HepG2 (cell line): ENCODE results near the gene LRRC10B. TPM values are rescaled to one million over a fixed set of nuclear protein-coding genes. Genes with fewer than 3 reads are reported as not detected.
A peak's percentile ranks its signal among the peaks of the same experiment; 100 is the strongest.

Source experiments
- ATAC-seq: fragments of 200-7000 bp; cut with Tn5 transposase; 3 replicates; pipeline ENCODE4 v1.9.1; 2020; ENCODE audit warnings: mild to moderate bottlenecking, moderate library complexity
- Bru-seq: library from RNA; stranded (reverse); fragments of 400-500 nt; gene quantifications from one replicate; lab custom pipeline; 2021; lab: Mats Ljungman, UMichigan
- BruChase-seq, 2 experiments: library from RNA; stranded (reverse); fragments of 400-500 nt; gene quantifications; one replicate each; lab custom pipeline; 2021; lab: Mats Ljungman, UMichigan
- BruUV-seq: library from RNA; stranded (reverse); fragments of 400-500 nt; replicated peaks from 2 replicates; lab custom pipeline; 2021; lab: Mats Ljungman, UMichigan
- CTCF ChIA-PET: fragments of 300-600 bp; formaldehyde crosslinking; extraction: SDS; loops from one replicate; lab custom pipeline; 2021; ENCODE audit warnings: low total read pairs, inconsistent platforms, low intra/inter-chr PET ratio; lab: Yijun Ruan, JAX
- POLR2A ChIA-PET: fragments of 350-600 bp; sonication (Branson Sonifier 250); formaldehyde crosslinking; loops from one replicate; lab custom pipeline; 2020; ENCODE audit warnings: antibody characterized with exemption, inconsistent platforms; lab: Yijun Ruan, JAX
- DNase-seq: peaks from one replicate; pipeline ENCODE4 v3.0.0-alpha.2; 2015; ENCODE audit warnings: low spot score
- FAIRE-seq: peaks from 3 replicates; lab custom pipeline; 2011; peaks lifted over from hg19 to GRCh38; lab: Jason Lieb, UNC
- H2AFZ ChIP-seq: one replicate; pipeline ENCODE4 v1.6.1; 2011; ENCODE audit warnings: low read length, inconsistent platforms
- H3K27ac ChIP-seq: fragments of 300-600 bp; 3 replicates; pipeline ENCODE4 v1.8.0; 2011; ENCODE audit warnings: mixed run types, mild to moderate bottlenecking, mixed read lengths, low read length, inconsistent platforms; ENCODE audit not compliant: insufficient read depth; ENCODE audit errors: extremely low read length
- H3K27me3 ChIP-seq, 2 experiments: fragments of 200-600 bp in 1 of 2; 2 replicates in 1 of 2; 3 replicates in 1 of 2; pipeline versions ENCODE4 v1.6.0 to v1.8.0; 2011; ENCODE audit warnings: low read length in 2 of 2, mild to moderate bottlenecking in 2 of 2, moderate library complexity in 2 of 2, inconsistent platforms in 1 of 2; ENCODE audit not compliant: insufficient read depth in 2 of 2, control insufficient read depth in 1 of 2
- H3K36me3 ChIP-seq, 2 experiments: fragments of 200-600 bp in 1 of 2; replicated peaks in 1 of 2; 2 replicates in 1 of 2; 3 replicates in 1 of 2; pipeline versions ENCODE4 v1.5.1 to v1.8.0; 2011; ENCODE audit warnings: low read length in 2 of 2, inconsistent platforms in 1 of 2; ENCODE audit not compliant: insufficient read depth in 2 of 2, control insufficient read depth in 1 of 2
- H3K4me1 ChIP-seq: 2 replicates; pipeline ENCODE4 v1.5.1; 2012; ENCODE audit warnings: low read length, inconsistent platforms; ENCODE audit not compliant: insufficient read depth
- H3K4me2 ChIP-seq: 2 replicates; pipeline ENCODE4 v1.6.0; 2011; ENCODE audit warnings: low read depth, low read length, inconsistent platforms
- H3K4me3 ChIP-seq, 3 experiments: fragments of 200-600 bp in 1 of 3; sonication (generic), shearing (Covaris generic) in 1 of 3; replicated peaks in 1 of 3; 2 replicates each; pipeline ENCODE4 v1.5.1; 2011 to 2016; ENCODE audit warnings: low read length in 3 of 3, inconsistent platforms in 2 of 3, low read depth in 2 of 3, mild to moderate bottlenecking in 2 of 3, control low read depth in 1 of 3, mixed read lengths in 1 of 3; ENCODE audit not compliant: insufficient read depth in 1 of 3
- H3K79me2 ChIP-seq: one replicate; pipeline ENCODE4 v1.6.1; 2011; ENCODE audit warnings: low read length, inconsistent platforms; ENCODE audit not compliant: insufficient read depth
- H3K9ac ChIP-seq: 2 replicates; pipeline ENCODE4 v1.6.0; 2011; ENCODE audit warnings: mild to moderate bottlenecking, low read depth, low read length, inconsistent platforms; ENCODE audit not compliant: insufficient read depth
- H3K9me3 ChIP-seq: 2 replicates; pipeline ENCODE4 v1.5.1; 2012; ENCODE audit warnings: mild to moderate bottlenecking, low read length
- H4K20me1 ChIP-seq: 2 replicates; pipeline ENCODE4 v1.6.0; 2011; ENCODE audit warnings: inconsistent platforms, mild to moderate bottlenecking, low read length, moderate library complexity; ENCODE audit not compliant: insufficient read depth
- ARID4A ChIP-seq: sonication (generic); formaldehyde crosslinking; IDR thresholded peaks from 2 replicates; pipeline ENCODE4 v1.5.0; 2020; ENCODE audit warnings: mild to moderate bottlenecking, missing genetic modification reagents, borderline replicate concordance
- ATF6 ChIP-seq: sonication (generic); formaldehyde crosslinking; conservative IDR thresholded peaks from 2 replicates; pipeline ENCODE4 v1.4.0; 2020; ENCODE audit warnings: missing genetic modification reagents
- EZH2 ChIP-seq: conservative IDR thresholded peaks from 2 replicates; pipeline ENCODE4 v1.6.1; 2012; ENCODE audit warnings: mild to moderate bottlenecking, low read depth, low read length, moderate library complexity
- MYC ChIP-seq: sonication (generic); formaldehyde crosslinking; IDR thresholded peaks from 2 replicates; pipeline ENCODE4 v1.9.0; 2021; ENCODE audit warnings: missing genetic modification reagents, borderline replicate concordance
- RBM39 ChIP-seq: fragments of 200-400 bp; formaldehyde crosslinking; IDR thresholded peaks from one replicate; pipeline ENCODE4 v1.6.1; 2018; ENCODE audit warnings: antibody characterized with exemption, mild to moderate bottlenecking, low read depth, low read length; ENCODE audit not compliant: poor library complexity, severe bottlenecking
- SMAD9 ChIP-seq: sonication (generic); formaldehyde crosslinking; IDR thresholded peaks from 2 replicates; pipeline ENCODE4 v1.5.1; 2020; ENCODE audit warnings: mild to moderate bottlenecking, missing genetic modification reagents
- TEAD3 ChIP-seq: optimal IDR thresholded peaks from 2 replicates; pipeline ENCODE3; 2016; ENCODE audit warnings: borderline replicate concordance
- U2AF1 ChIP-seq: fragments of 200-400 bp; formaldehyde crosslinking; optimal IDR thresholded peaks from 2 replicates; pipeline ENCODE3; 2017; ENCODE audit warnings: mild to moderate bottlenecking, low read depth, low read length
- WIZ ChIP-seq: sonication (generic); formaldehyde crosslinking; IDR thresholded peaks from 2 replicates; pipeline ENCODE4 v1.5.1; 2020; ENCODE audit warnings: mild to moderate bottlenecking, missing genetic modification reagents
- ZBTB21 ChIP-seq: sonication (generic); formaldehyde crosslinking; IDR thresholded peaks from 2 replicates; pipeline ENCODE4 v1.4.0; 2020; ENCODE audit warnings: missing genetic modification reagents
- ZFP37 ChIP-seq: sonication (generic); formaldehyde crosslinking; IDR thresholded peaks from 2 replicates; pipeline ENCODE4 v1.4.0; 2020; ENCODE audit warnings: missing genetic modification reagents, borderline replicate concordance
- ZNF17 ChIP-seq: sonication (generic); formaldehyde crosslinking; IDR thresholded peaks from 2 replicates; pipeline ENCODE4 v1.5.0; 2020; ENCODE audit warnings: mild to moderate bottlenecking, missing genetic modification reagents
- ZNF343 ChIP-seq: sonication (generic); formaldehyde crosslinking; IDR thresholded peaks from 2 replicates; pipeline ENCODE4 v1.4.0; 2020; ENCODE audit warnings: mild to moderate bottlenecking, missing genetic modification reagents
- WGBS: methylation state at CpG from one replicate; pipeline ENCODE4 v1.1.6; 2017; ENCODE audit warnings: low lambda C conversion rate; 5-methylcytosine and 5-hydroxymethylcytosine counted together
- in situ Hi-C: cut with HindIII; loops from 2 replicates; pipeline ENCODE4 v1.10.0; 2017; ENCODE audit warnings: low pct_unique_long_range_greater_than_20kb; ENCODE audit not compliant: extremely low pct_ligation_motif_present
- intact Hi-C: fragments of 100-400 bp; cut with micrococcal nuclease; formaldehyde crosslinking; loops from one replicate; pipeline ENCODE4 v1.10.0; 2022; ENCODE audit not compliant: unreplicated experiment
- long read RNA-seq, 2 experiments: library from RNA in 1 of 2; library from polyadenylated mRNA in 1 of 2; stranded (forward) in 1 of 2; unstranded in 1 of 2; transcript quantifications; one replicate each; pipeline ENCODE4 v2.0.0, GENCODE V29; 2019 to 2022
- polyA minus RNA-seq, 3 experiments: library from RNA; depleted of rRNA, polyadenylated mRNA; stranded (reverse); fragments of >200 nt; gene quantifications; 2 replicates each; pipeline ENCODE4 v1.2.3, GENCODE V29; 2011; ENCODE audit warnings: low replicate concordance in 1 of 3
- polyA plus RNA-seq, 8 experiments: library from polyadenylated mRNA; depleted of rRNA in 3 of 8; stranded (reverse) in 7 of 8; unstranded in 1 of 8; fragments of >200 nt; fragmentation: Illumina TruSeq in 4 of 8; extraction: Trizol in 4 of 8; gene quantifications; 2 replicates each; pipeline versions ENCODE4 v1.2.1 to v1.2.3, GENCODE V29; 2011 to 2016; ENCODE audit warnings: low read depth in 4 of 8, missing spikeins in 1 of 8, mixed read lengths in 1 of 8; ENCODE audit not compliant: insufficient read depth in 1 of 8
- total RNA-seq, 5 experiments: library from RNA; depleted of rRNA; stranded (reverse); fragments of >200 nt; fragmentation: Illumina TruSeq; extraction: Trizol; gene quantifications; 2 replicates each; pipeline ENCODE4 v1.2.3, GENCODE V29; 2016; ENCODE audit warnings: low read depth in 1 of 5

Gene LRRC10B
- total RNA-seq (2016; rRNA removed; fragmentation: Illumina TruSeq; extraction: Trizol): not detected in 2 replicates
- not detected in 2 replicates for total RNA-seq (2016; cell fraction: cytosol; rRNA removed; fragmentation: Illumina TruSeq; extraction: Trizol; ENCODE audit: low read depth)
- not detected in 2 replicates for total RNA-seq (2016; cell fraction: insoluble cytoplasmic fraction; rRNA removed; fragmentation: Illumina TruSeq; extraction: Trizol)
- total RNA-seq (2016; cell fraction: membrane; rRNA removed; fragmentation: Illumina TruSeq; extraction: Trizol): not detected in 2 replicates
- total RNA-seq (2016; cell fraction: nucleus; rRNA removed; fragmentation: Illumina TruSeq; extraction: Trizol): not detected in 2 replicates
- not detected in 2 replicates for polyA plus RNA-seq (2011; rRNA removed)
- polyA plus RNA-seq (2011; cell fraction: cytosol; rRNA removed): not detected in 2 replicates
- not detected in 2 replicates for polyA plus RNA-seq (2011; cell fraction: nucleus; rRNA removed)
- not detected in 2 replicates for polyA plus RNA-seq (2012)
- polyA plus RNA-seq (2016; cell fraction: cytosol; fragmentation: Illumina TruSeq; extraction: Trizol; ENCODE audit: low read depth): not detected in 2 replicates
- polyA plus RNA-seq (2016; cell fraction: insoluble cytoplasmic fraction; fragmentation: Illumina TruSeq; extraction: Trizol; ENCODE audit: low read depth): not detected in 2 replicates
- not detected in 2 replicates for polyA plus RNA-seq (2016; cell fraction: membrane; fragmentation: Illumina TruSeq; extraction: Trizol; ENCODE audit: low read depth)
- not detected in 2 replicates for polyA plus RNA-seq (2016; cell fraction: nucleus; fragmentation: Illumina TruSeq; extraction: Trizol; ENCODE audit: insufficient read depth, low read depth)
- polyA minus RNA-seq (2011; rRNA and poly(A)+ RNA removed; ENCODE audit: low replicate concordance): not detected in 2 replicates
- polyA minus RNA-seq (2011; cell fraction: cytosol; rRNA and poly(A)+ RNA removed): not detected in 2 replicates
- not detected in 2 replicates for polyA minus RNA-seq (2011; cell fraction: nucleus; rRNA and poly(A)+ RNA removed)
- Bru-seq, nascent RNA: not detected
- BruChase-seq, experiment 1, labeled RNA remaining after a 6-hour chase: not detected
- not detected for BruChase-seq, experiment 2, labeled RNA remaining after a 2-hour chase
- long read RNA-seq, experiment 1: 0 reads
- long read RNA-seq, experiment 2: 0 reads

GRCh38 chr11:61507962-61508861 lies at the start of gene LRRC10B:
LRRC10B (plus strand) TSS chr11:61508749; CDS start chr11:61508999, 250 bp downstream.
- peak within 1 kb of the TSS; percentile 42 for H2AFZ ChIP-seq
- no peak for FAIRE-seq
- no peaks in the 10 kb centered on the region for H4K20me1 ChIP-seq
- H3K79me2 ChIP-seq: no peaks in the 10 kb centered on the region
- H3K4me1 ChIP-seq: peaks cover 28% of the 10 kb centered on the region
- ChIA-PET POLR2A (no interaction called here), CTCF (no interaction called here)
- no peaks in the 10 kb centered on the region for H3K36me3 ChIP-seq
- H3K4me2 ChIP-seq: peak within 1 kb of the TSS; percentile 69
- intact Hi-C loops: no loop called here
- WGBS: 3% methylated on average over 16 of the region's 74 CpGs
- ATAC-seq: peak; percentile 17
- no TSS peak for BruUV-seq
- H3K4me3 ChIP-seq: peak within 1 kb of the TSS; percentile 21 to 60 (median 30); a peak in 5 of 6 replicates
- no peaks in the 10 kb centered on the region for H3K9me3 ChIP-seq
- H3K27me3 ChIP-seq: peaks cover 16 to 57% of the 10 kb centered on the region in 2 experiments
- in situ Hi-C loops: no loop called here
- no peak within 1 kb of the TSS for H3K27ac ChIP-seq
- no peak within 1 kb of the TSS for H3K9ac ChIP-seq
- DNase-seq: no peak
- no peak for TF ChIP-seq TEAD3
- no peak for TF ChIP-seq U2AF1
- peak; percentile 87 for TF ChIP-seq EZH2
- no peak for TF ChIP-seq ZNF343
- TF ChIP-seq RBM39: no peak
- no peak for TF ChIP-seq WIZ
- TF ChIP-seq ZNF17: no peak
- TF ChIP-seq MYC (CRISPR knock-in tag): 0 out of 2 replicates have a peak, but pooled peaks have one; percentile 23
- TF ChIP-seq ATF6 (CRISPR knock-in tag): no peak
- TF ChIP-seq ZFP37 (CRISPR knock-in tag): no peak
- TF ChIP-seq ZBTB21: no peak
- 0 out of 2 replicates have a peak, but pooled peaks have one; percentile 12 for TF ChIP-seq ARID4A
- no peak for TF ChIP-seq SMAD9 (CRISPR knock-in tag)
